SJCRH30 (cell line): Measurements from ENCODE around the gene TNFAIP6. TPM values are rescaled to one million over a fixed set of nuclear protein-coding genes. Genes with fewer than 3 reads are reported as not detected.

Experiments used
- DNase-seq, 2 experiments: peaks; one replicate each; pipeline ENCODE4 v3.0.0-alpha.2; 2015 to 2020
- H3K27ac ChIP-seq: fragments of 250-450 bp; sonication (Bioruptor Pico); 2 replicates; pipeline ENCODE4 v1.5.1; 2020; ENCODE audit warnings: mild to moderate bottlenecking, moderate library complexity
- H3K27me3 ChIP-seq: fragments of 250-450 bp; sonication (Bioruptor Pico); 2 replicates; pipeline ENCODE4 v1.5.1; 2020; ENCODE audit warnings: mild to moderate bottlenecking, moderate library complexity
- H3K36me3 ChIP-seq: fragments of 250-450 bp; sonication (Bioruptor Pico); 2 replicates; pipeline ENCODE4 v1.5.1; 2020; ENCODE audit warnings: mild to moderate bottlenecking, moderate library complexity
- H3K4me1 ChIP-seq: fragments of 250-450 bp; sonication (Bioruptor Pico); 2 replicates; pipeline ENCODE4 v1.5.1; 2020; ENCODE audit warnings: mild to moderate bottlenecking, moderate library complexity
- H3K4me3 ChIP-seq: fragments of 250-450 bp; sonication (Bioruptor Pico); 2 replicates; pipeline ENCODE4 v1.5.1; 2020; ENCODE audit warnings: mild to moderate bottlenecking, moderate library complexity
- H3K9me3 ChIP-seq: fragments of 250-450 bp; sonication (Bioruptor Pico); replicated peaks from 2 replicates; pipeline ENCODE4 v1.5.1; 2020; ENCODE audit warnings: mild to moderate bottlenecking, moderate library complexity
- total RNA-seq: library from RNA; depleted of rRNA; stranded (reverse); fragments of >200 nt; shearing (Covaris generic); gene quantifications from 2 replicates; pipeline ENCODE4 v1.2.3, GENCODE V29; 2014; rRNA removed

Gene TNFAIP6
- total RNA-seq, 1 experiment from 2014 or later, result 0.08 TPM

DNA sequence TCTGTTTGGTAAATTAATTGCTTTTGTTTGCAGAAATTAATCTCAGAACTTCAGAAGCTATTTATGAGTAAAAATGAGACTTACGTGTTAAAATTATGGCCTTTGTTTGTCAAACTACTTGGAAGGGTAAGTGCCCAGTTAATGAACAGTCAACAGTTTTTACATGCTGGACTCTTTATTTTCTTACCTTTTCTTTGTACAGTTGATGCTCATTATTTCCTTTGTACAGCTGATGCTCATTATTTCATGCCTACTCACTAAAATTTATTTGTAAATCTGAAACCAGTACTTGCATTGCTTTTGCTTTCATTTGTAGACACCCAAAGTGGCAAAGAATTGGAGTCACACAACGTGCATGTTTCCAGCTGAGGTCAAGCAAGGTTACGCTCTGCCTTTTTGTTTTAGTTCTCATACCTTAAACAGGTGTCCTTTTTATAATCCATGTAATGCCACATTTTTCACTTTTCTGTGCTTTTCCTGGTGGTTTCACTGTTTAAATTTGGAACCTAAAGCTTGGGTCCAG lies 65.6 kb downstream of the TNFAIP6 start:
- DNase-seq, result no peak
- no peaks in the 10 kb centered on the region for H3K4me1 ChIP-seq
- H3K27ac ChIP-seq, result no peak overlapping the region
- no peaks in the 10 kb centered on the region; the same call in 1 of the 2 replicates for H3K9me3 ChIP-seq
- H3K4me3 ChIP-seq, result no peak overlapping the region
- peaks cover 64% of the 10 kb centered on the region for H3K36me3 ChIP-seq
- H3K27me3 ChIP-seq, result no peaks in the 10 kb centered on the region

DNA sequence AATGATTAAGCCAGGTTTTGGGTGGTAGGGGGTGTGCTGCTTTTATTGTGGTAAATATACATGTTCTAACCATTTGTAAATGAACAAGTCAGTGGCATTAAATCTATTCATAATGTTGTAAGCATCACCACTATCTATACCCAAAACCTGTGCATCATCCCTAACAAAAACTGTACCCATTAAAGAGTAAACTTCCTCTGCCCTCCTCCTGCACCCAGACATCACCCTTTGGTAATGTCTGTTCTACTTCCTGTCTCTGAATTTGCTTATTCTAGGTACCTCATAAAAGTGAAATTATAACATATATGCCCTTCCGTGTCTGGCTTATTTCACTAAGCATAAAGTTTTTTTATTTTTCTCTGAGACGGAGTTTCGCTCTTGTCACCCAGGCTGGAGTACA lies 66.4 kb downstream of the TNFAIP6 start:
- Histone ChIP-seq H3K9me3 (no peaks in the 10 kb centered on the region; the same call in 1 of the 2 replicates), H3K36me3 (peaks cover 70% of the 10 kb centered on the region), H3K4me1 (no peaks in the 10 kb centered on the region), H3K27me3 (no peaks in the 10 kb centered on the region), H3K4me3 (no peak overlapping the region), H3K27ac (no peak overlapping the region)
- no peak for DNase-seq

Other genes starting within 250 kb of the TNFAIP6 start
- 1.2 and 1.3 TPM in 2 replicates for gene RBM43, start 95.7 kb upstream of the TNFAIP6 start, total RNA-seq
- 0.06 TPM in 1 of 2 replicates, not detected in the other for gene NMI, start 67.9 kb upstream of the TNFAIP6 start, total RNA-seq
- gene RIF1, start 52.3 kb downstream of the TNFAIP6 start, total RNA-seq, result 63.1 and 73.1 TPM in 2 replicates